Inflammatory macrophage (primary cell): Measurements from ENCODE around the gene BAMBI.

ENCODE experiments used
- DNase-seq, 2 donors: peaks; one replicate each; pipeline ENCODE4 v3.0.0-alpha.2; 2020 to 2022

The BAMBI gene

DNA sequence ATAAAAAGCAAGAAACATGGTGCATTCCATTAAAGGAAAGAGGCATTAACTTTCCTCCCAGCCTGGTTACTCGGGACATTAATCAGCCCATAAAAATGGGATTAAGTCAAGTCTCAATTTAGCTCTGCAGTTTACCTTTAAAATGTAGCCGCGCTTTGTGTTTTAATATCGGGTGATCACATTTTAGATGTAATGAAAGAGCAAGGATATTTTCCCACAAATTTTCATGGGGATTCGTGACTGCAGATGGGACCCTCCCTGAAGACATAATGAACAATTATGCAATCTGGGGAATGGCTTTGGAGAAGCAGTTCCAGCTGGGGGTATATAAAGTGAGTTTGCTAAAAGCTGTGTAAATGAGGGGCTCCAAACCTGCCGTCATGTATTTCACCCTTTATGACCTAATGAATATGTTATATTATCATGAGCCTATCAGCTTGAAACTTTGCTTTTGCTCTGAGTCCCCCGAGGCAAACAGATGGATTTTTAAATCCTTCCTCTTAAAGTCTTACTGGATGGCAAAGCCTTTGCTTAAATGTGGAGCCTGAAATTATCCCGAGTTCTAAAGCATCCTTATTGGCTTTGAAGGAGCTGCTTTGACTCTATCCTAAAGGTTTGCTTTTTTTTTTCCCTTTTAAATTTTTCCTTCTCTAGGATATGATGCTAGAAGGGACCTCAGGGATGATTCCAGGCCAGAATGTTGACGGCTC is 31.8 kb downstream of the BAMBI start:
- DNase-seq, result no peak

DNA sequence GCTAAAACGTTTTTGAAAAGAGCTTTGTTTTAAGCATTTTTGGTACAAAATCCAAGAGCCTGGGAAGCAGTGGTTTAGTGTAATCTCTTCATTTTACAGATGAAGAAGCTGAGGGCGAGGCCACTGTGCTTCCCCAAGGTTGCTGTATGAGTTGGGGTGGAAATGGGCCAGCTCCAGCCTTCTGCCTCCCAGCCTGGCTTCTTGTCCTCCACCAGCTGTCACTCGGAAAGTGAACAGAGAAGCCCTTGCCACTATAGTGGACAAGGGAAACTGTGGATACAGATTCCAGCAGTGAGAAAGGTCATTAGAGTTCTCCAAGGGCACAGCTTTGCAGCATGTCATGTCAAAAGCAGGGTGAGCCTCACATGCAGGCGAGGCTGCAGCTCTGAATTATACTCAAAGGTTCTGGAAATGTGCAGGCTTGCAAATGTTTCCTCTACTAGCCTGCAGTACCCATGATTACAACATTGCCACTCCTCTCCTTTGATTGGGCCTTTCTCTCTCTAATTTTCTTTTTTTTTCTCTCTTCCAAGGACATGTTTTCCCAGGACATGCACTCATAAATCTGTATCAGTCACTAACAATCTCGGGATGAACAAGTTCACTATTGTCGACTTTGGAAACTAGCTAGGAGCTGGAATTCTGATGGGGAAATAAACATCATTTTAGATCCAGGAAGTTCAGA is 33.0 kb downstream of the BAMBI start:
- no peak for DNase-seq

DNA sequence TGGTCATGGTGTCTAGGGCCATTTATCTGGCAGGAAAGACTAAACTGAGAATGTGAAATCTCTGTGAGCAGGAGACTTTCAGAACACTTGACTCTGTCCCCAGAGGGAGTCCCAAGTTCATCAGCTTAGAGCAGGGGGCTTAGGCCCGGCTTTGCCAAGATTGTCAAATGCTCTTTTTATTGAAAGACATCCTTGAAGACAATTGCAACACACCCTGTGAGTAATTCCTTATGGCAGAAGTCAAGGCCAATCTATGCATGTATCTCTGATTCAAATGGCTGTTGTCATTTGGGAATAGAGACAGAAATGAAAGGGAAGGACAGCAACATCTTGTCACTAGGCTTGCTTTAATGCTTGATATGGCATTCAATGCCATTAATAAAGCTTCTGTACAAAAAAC is 33.7 kb downstream of the BAMBI start:
- no peak for DNase-seq

DNA sequence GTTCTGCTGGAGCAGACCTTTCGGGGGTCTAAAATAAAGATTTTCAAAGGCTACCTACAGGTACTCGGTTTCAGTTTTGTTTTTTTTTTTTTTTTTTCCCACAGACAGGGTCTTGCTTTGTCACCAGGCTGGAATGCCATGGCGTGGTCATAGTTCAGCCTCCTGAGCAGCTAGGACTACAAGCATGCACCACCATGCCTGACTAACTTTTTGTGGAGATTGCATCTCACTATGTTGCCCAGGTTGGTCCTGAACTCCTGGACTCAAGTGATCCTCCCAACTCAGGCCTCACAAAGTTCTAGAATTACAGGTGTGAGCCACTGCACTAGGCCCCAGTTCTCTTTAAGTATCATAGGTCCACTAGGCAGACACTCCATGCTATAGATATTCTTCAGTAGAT is 34.5 kb downstream of the BAMBI start:
- no peak for DNase-seq

DNA sequence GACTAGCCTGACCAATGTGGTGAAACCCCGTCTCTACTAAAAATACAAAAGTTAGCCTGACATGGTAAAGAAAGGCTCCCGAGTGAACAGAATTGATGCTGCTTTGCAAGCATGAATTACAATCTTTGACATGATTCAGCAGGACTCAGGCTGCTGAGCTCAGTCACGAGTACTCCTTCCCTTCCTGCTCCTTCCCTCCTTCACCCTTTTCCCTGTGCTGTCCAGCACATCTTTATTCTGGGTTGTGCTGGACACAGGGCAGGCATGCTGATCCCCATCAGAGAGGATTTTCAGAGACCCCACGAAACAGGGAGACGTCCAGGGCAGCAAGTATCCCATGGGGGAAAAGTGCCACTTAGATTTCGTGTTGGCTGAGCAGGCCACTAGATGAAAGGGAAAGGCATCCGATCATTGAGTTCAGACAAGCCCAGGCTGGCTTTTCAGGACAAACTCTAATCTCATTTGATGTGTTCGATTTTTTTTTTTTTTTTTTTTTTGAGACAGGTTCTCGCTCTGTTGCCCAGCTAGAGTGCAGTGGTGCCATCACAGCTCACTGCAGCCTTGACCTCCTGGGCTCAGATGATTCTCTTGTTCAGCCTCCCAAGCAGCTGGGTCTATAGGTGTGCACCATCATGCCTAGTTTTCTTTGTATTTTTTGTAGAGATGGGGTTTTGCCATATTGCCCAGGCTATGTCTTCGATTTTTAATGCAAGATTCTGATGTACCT is 36.5 kb downstream of the BAMBI start:
- no peak for DNase-seq

DNA sequence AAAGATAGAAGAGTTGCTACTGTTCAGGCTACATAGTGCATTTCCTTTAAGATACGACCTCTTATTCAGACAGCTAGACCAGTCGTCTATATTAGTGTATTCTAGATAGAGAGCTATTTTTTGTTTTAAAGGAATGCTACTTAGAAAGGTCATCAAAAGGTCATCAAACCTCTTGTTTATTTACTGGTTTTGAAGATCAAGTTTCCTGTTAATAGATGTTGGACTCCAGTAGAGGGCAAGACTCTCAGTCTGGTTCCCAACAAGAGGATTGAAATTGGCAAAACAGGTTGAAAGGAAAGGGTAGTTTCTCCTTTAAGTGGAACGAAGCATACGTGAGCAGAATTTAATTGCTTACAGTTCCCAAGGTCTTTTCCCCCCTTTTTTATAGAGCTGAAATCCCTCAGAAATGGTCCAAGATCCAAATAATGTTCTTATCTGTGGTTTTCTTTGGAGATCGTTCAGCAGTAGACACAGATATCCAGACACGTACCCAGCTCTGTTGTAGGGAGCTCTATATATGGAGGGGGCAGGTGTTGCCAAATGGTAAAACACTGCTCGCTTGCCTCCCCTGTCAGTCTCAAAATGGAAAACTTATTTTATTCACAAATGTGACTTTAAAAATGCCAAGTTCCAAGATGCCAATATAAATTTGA is 37.2 kb downstream of the BAMBI start:
- no peak for DNase-seq

DNA sequence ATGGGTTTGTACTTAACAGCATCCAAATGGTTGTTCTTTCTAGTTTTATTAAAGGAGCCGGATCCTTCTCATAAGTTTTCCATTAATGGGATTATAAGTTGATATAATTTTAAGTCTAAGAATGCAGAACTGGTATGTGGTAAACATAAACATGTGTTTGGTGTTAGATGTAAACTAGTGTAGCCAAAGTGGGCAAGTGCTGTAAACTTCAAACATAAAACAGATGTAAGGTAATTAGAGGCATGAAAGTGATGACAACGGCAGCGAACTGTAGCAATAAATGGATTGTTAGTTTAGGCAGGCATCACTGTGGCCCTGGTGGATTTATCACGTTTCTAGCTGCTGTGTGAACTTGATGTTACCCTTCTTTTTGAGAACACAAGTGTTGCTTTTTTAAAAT is 37.9 kb downstream of the BAMBI start:
- no peak for DNase-seq

DNA sequence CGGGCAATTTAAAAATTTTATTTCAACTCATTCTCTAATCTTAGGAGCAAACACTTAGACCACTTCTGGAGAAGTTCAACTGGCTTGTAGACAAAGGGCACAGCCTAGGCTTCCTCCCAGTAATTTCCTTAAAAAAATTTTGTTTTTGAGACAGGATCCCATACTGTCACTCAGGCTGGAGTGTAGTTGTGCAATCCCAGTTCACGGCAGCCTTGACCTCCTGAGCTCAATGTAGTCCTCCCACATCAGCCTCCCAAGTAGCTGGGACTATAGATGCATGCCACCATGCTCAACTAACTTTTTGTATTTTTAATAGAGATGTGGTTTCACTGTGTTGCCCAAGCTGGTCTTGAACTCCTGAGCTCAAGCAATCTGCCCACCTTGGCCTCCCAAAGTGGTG is 38.4 kb downstream of the BAMBI start:
- DNase-seq, result no peak

DNA sequence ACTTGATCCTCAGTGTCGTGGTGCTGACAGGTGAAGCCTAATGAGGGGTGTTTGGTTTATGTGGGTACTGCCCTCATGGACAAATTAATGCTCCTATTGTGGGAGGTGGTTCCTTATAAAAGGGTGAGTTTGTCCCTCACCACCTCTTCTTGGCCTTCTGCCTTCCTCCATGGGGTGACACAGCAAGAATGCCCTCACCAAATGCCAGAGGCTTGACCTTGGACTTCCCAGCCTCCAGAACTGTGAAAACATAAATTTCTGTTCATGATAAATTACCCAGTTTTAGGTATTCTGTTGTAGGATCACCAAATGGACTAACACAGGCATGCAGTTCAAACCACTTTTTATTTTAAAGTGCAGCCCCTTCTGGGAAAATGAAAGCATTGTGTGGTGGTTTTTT is 39.4 kb downstream of the BAMBI start:
- DNase-seq, result no peak

DNA sequence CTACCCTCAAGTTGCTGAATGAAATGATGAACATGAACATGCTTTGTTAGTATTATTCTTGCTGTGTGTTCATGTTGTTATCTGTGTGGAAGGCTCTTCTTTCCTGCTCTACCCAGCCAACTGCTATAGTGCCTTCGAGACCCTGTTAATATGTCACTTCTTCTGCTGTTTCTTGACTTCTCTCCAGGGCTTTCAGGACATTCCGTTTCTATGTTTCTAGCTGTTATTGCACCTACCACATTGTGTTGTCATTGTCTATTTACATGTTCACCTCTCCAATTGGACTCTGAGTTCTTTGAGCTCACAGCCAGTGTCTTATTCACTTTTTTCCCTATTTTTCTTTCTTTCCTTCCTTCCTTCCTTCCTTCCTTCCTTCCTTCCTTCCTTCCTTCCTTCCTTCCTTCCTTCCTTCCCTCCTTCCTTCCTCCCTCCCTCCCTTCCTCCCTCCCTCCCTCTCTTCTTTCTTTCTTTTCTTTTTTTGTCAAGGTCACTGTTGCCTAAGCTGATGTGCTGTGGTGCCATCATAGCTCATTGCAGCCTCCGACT is 40.4 kb downstream of the BAMBI start:
- no peak for DNase-seq

DNA sequence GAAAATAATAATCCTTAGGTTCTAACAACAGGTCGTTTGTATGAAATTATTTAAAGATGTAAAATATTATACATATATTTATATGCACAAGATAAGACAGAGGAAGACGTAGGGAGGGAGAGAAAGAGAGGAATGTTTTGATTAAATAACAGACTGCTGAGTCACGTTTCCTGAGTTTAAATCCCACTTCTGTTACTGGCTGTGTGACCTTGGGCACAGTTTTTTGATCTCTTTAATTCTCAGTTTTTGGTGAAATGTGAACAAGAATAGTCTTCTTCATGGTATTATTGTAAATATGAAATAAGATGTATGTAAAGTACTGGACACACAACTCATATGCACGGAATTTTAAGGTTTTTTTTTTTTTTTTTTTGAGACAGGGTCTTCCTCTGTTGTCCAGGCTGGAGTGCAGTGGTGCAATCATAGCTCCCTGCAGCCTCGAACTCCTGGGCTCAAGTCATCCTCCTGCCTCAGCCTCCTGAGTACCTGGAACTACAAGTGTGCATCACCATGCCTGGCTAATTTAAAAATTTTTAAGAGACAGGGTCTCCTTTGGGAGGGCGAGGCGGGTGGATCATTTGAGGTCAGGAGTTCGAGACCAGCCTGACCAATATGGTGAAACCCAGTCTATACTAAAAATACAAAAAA is 42.6 kb downstream of the BAMBI start:
- no peak for DNase-seq

DNA sequence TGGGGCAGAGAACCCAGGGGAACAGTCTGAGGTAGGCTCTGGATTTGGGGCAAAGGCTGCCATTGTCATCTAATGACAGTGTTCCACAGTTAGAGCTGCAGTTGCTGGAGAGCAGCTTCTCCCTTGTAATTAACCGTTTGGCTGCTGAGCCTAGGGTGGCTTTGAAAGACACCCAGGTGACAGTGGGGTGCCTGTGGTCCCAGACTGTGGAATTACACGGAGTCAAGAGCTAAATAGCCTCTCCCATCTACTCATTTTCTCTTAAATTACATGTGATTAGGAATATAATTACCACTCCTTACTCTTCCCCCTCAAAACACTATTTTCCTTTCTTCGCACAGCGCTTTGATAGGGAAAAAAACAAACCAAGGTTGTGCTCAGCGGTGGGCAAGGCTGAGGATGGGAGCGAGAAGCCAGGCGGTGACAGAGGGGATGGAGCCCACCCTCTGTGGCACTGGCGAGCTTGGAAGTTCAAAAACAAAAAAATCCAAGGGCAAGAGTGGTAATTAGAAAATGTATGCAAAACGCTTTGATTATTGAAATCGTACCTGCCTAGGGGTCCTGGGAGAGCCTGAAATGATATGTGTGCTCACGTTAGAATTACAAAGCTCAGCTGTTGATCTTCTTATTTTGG is 44.1 kb downstream of the BAMBI start:
- DNase-seq, result no peak

DNA sequence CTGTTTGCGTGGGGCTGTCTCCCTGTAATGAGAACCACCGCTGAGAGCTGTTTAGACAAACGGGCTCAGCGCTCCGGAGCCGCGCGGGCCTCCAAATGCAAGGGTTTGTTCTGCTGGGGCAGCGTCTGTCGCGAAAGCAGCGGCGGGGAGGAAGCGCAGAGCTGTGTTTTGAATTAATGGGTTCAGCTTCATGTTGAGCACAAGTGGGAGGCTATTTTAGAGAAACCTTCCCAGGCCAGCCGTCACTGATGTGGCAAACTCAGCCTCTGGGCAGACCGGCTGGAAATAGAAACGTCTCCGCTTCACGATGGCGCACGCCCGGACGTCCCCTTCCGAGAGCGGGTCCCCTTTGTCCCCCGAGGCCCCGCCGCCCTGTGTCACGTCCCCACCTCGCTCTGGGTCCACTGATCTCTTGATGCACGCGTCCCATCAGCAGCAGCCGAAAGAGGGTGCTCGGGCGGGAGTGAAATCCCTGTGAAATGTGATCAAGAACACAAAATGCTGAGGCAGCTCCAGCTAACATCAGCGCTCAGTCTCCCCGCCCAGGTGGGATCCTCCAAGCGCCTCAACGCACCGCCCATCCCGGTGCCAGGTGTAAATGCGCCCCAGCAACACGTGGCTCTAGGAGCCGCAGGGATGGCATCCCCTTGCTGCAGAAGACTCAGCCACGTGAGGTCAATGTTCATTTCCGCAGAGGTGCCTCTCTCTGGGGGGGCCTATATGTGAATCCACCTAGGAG is 44.9 kb downstream of the BAMBI start:
- peak in 1 of 2 donors; percentile 4 for DNase-seq

DNA sequence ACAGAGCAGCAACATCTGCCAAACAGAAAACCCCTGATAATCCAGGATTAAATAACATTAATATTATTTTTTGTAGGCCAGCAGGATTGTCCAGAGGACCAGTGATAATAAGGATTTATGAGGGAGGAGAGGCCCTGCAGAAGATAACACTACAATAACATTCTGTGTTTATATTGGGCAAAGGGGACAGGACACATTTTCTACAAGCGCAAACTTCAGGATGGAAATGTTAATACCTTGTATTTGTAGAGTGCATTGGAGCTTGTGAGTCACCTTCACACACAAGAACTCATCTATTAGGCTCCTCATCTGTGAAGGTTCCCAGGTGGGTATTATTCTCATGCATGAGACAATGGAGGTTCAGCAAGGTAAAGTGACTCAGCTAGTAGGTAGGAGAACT is 51.0 kb downstream of the BAMBI start:
- DNase-seq, result no peak

DNA sequence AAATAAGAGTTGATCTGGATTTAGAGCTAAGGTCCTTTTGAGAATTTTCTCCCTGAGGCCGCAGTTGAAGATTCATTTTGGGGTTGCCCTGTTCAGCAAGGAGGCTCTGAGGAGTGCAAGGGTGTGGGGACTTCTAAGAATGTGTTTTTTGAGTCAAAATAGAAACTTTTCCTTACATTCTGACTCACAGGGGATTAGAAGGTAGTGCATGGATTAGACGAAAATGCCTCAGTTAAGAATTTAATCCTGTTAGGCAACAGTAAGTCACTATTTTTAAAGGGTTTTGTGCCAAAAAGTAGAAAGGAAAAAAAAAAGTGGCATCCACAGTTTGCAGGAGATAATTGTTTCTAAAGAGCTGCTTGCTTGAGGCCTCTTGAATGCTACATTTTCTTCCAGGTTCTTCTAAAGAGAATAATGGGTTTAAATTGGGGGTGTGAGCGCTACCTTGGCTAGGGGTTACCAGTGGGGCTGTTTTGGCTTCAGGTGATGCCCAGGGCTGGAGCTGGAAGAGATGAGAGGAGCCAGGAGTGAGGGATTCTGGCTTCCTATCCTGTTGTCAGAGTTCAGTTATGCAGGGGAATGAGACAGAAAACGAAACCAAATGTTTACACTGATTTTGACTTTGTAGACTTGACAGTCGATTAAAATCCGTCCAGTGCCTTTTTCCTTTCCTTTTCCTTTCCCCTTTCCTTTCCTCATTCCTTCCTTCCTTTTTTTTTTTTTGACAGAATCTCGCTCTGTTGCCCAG is 52.9 kb downstream of the BAMBI start:
- DNase-seq, result no peak

DNA sequence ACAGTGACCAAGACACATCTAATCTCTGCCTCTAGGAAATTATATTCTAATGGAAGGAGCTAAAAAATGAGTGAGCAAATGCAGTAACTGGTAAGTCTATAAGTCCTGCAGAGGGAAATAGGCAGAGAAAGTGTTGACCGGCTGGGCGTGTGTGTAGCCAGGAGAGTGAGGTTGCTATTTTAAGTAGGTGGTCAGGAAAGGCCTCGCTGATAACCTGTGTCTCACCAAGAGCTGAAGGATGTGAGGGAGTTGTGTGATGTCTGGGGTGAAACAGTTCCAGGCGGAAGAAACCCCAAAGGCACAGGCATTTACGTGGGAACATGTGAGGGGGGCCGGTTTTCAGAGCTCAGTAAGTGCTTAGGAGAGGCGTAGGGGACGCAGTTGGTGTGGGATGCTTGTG is 54.8 kb downstream of the BAMBI start:
- DNase-seq, result no peak
